GM12878 (cell line): ENCODE measurements around the gene CTNNA2. TPM values are rescaled to one million over a fixed set of nuclear protein-coding genes. Genes with fewer than 3 reads are reported as not detected.

ENCODE experiments used
- ATAC-seq: fragments of 200-7000 bp; cut with Tn5 transposase; 3 replicates; pipeline ENCODE4 v1.9.1; 2020; ENCODE audit warnings: mild to moderate bottlenecking, moderate library complexity
- BruUV-seq: library from RNA; stranded (reverse); fragments of 400-500 nt; replicated peaks from 2 replicates; lab custom pipeline; 2021; lab: Mats Ljungman, UMichigan
- CTCF ChIA-PET: fragments of 300-600 bp; sonication (Branson Sonifier 250); formaldehyde crosslinking; extraction: SDS; loops from one replicate; lab custom pipeline; 2021; ENCODE audit warnings: inconsistent platforms; lab: Yijun Ruan, JAX
- POLR2A ChIA-PET: fragments of 350-600 bp; formaldehyde crosslinking; extraction: SDS; loops from one replicate; lab custom pipeline; 2021; ENCODE audit warnings: inconsistent platforms; lab: Charles Lee
- RAD21 ChIA-PET: fragments of 300-600 bp; sonication (Branson Sonifier 250); formaldehyde crosslinking; loops from one replicate; lab custom pipeline; 2023; ENCODE audit warnings: antibody characterized with exemption; ENCODE audit not compliant: unreplicated experiment; lab: Charles Lee
- SMC1A ChIA-PET: fragments of 300-600 bp; sonication (Branson Sonifier 250); formaldehyde crosslinking; loops from one replicate; lab custom pipeline; 2023; ENCODE audit not compliant: unreplicated experiment, uncharacterized antibody; lab: Charles Lee
- DNase-seq: peaks from one replicate; pipeline ENCODE4 v3.0.0-alpha.2; 2011; ENCODE audit warnings: low read depth, low spot score
- FAIRE-seq: peaks from 3 replicates; lab custom pipeline; 2011; peaks lifted over from hg19 to GRCh38; lab: Jason Lieb, UNC
- H2AFZ ChIP-seq: 2 replicates; pipeline ENCODE4 v1.6.0; 2011; ENCODE audit warnings: low read depth, low read length, control low read depth; ENCODE audit not compliant: control insufficient read depth
- H3K27ac ChIP-seq: 2 replicates; pipeline ENCODE4 v1.5.1; 2011; ENCODE audit warnings: control low read depth; ENCODE audit not compliant: control insufficient read depth, insufficient read depth
- H3K27me3 ChIP-seq, 2 experiments: replicated peaks in 1 of 2; 2 replicates each; pipeline versions ENCODE4 v1.6.0 to v1.6.1; 2011; ENCODE audit warnings: low read length in 1 of 2; ENCODE audit not compliant: control insufficient read depth in 2 of 2, insufficient read depth in 2 of 2
- H3K36me3 ChIP-seq, 2 experiments: 2 replicates each; pipeline ENCODE4 v1.5.1; 2011; ENCODE audit warnings: low read length in 1 of 2; ENCODE audit not compliant: control insufficient read depth in 2 of 2, insufficient read depth in 2 of 2
- H3K4me1 ChIP-seq: 2 replicates; pipeline ENCODE4 v1.6.1; 2011; ENCODE audit warnings: mild to moderate bottlenecking, low read length, moderate library complexity, mixed read lengths; ENCODE audit not compliant: control insufficient read depth, insufficient read depth
- H3K4me2 ChIP-seq: 2 replicates; pipeline ENCODE4 v1.6.0; 2011; ENCODE audit warnings: control low read depth; ENCODE audit not compliant: control insufficient read depth, insufficient read depth
- H3K4me3 ChIP-seq: fragments of 200-600 bp; sonication (generic); 2 replicates; pipeline ENCODE4 v1.5.1; 2016
- H3K79me2 ChIP-seq: 2 replicates; pipeline ENCODE4 v1.6.0; 2011; ENCODE audit warnings: low read length; ENCODE audit not compliant: control insufficient read depth, insufficient read depth
- H3K9ac ChIP-seq: 2 replicates; pipeline ENCODE4 v1.8.0; 2011; ENCODE audit warnings: low read length, control low read depth, mixed read lengths; ENCODE audit not compliant: control insufficient read depth, insufficient read depth
- H3K9me3 ChIP-seq: replicated peaks from 3 replicates; pipeline ENCODE4 v1.5.1; 2011; ENCODE audit warnings: mild to moderate bottlenecking, low read length; ENCODE audit not compliant: control insufficient read depth, insufficient read depth
- H4K20me1 ChIP-seq: 2 replicates; pipeline ENCODE4 v1.6.0; 2011; ENCODE audit not compliant: control insufficient read depth, insufficient read depth
- ASH2L ChIP-seq: fragments of 300-600, 200-600 bp; sonication (generic); IDR thresholded peaks from 2 replicates; pipeline ENCODE4 v1.6.1; 2017; ENCODE audit warnings: low read depth, mild to moderate bottlenecking, borderline replicate concordance
- DPF2 ChIP-seq: fragments of 450-650 bp; IDR thresholded peaks from 2 replicates; pipeline ENCODE4 v1.6.1; 2017; ENCODE audit warnings: mild to moderate bottlenecking
- EGR1 ChIP-seq, 2 experiments: IDR thresholded peaks; 1 replicate in 1 of 2; 2 replicates in 1 of 2; pipeline ENCODE4 v1.6.1; 2011 to 2012; ENCODE audit warnings: low read depth in 2 of 2, low read length in 2 of 2, borderline replicate concordance in 1 of 2, mild to moderate bottlenecking in 1 of 2, moderate library complexity in 1 of 2
- GATAD2B ChIP-seq: fragments of 450-650 bp; conservative IDR thresholded peaks from 2 replicates; pipeline ENCODE4 v1.6.1; 2017; ENCODE audit warnings: low read depth, mild to moderate bottlenecking, moderate library complexity
- MLLT1 ChIP-seq: fragments of 450-650 bp; IDR thresholded peaks from 2 replicates; pipeline ENCODE4 v1.6.1; 2016; ENCODE audit warnings: mild to moderate bottlenecking
- MYB ChIP-seq: fragments of 150-350 bp; IDR thresholded peaks from 2 replicates; pipeline ENCODE4 v1.6.1; 2014; ENCODE audit warnings: mild to moderate bottlenecking, low read depth, low read length, borderline replicate concordance
- NFIC ChIP-seq: IDR thresholded peaks from 2 replicates; pipeline ENCODE4 v1.6.1; 2012; ENCODE audit warnings: low read depth, mild to moderate bottlenecking, inconsistent platforms, low read length, moderate library complexity
- NFYA ChIP-seq: IDR thresholded peaks from 2 replicates; pipeline ENCODE4 v1.6.1; 2011; ENCODE audit warnings: low read depth, mild to moderate bottlenecking, low read length, improper control_type of control experiment, borderline replicate concordance
- PAX5 ChIP-seq: IDR thresholded peaks from 2 replicates; pipeline ENCODE4 v1.6.1; 2011; ENCODE audit warnings: low read depth, low read length, borderline replicate concordance
- SIN3A ChIP-seq: IDR thresholded peaks from 2 replicates; pipeline ENCODE4 v1.6.1; 2012; ENCODE audit warnings: low read depth, low read length, improper control_type of control experiment
- TCF12 ChIP-seq: IDR thresholded peaks from 2 replicates; pipeline ENCODE4 v1.6.1; 2011; ENCODE audit warnings: low read depth, mild to moderate bottlenecking, low read length
- WGBS: methylation state at CpG from one replicate; pipeline ENCODE4 v1.1.6; 2016; ENCODE audit warnings: low lambda C conversion rate; ENCODE audit not compliant: insufficient replicate concordance, insufficient coverage; ENCODE audit errors: missing lambda C conversion rate; 5-methylcytosine and 5-hydroxymethylcytosine counted together
- in situ Hi-C: fragments of 300-500 bp; cut with MboI; formaldehyde crosslinking; loops from 9 replicates; pipeline ENCODE4 v1.14.3; 2018; ENCODE audit warnings: mixed read lengths
- intact Hi-C: fragments of 100-400 bp; cut with micrococcal nuclease; formaldehyde crosslinking; loops from one replicate; pipeline ENCODE4 v1.14.2; 2022; ENCODE audit not compliant: unreplicated experiment
- polyA plus RNA-seq, 11 experiments: library from polyadenylated mRNA; depleted of rRNA in 4 of 11; unstranded in 6 of 11; stranded (reverse) in 5 of 11; fragments of >200 nt; fragmentation: Nextera tagmentation in 4 of 11; fragmentation: Illumina TruSeq in 1 of 11; extraction: Ambion mirVana in 4 of 11; extraction: Trizol in 1 of 11; gene quantifications; 1 replicate in 1 of 11; 2 replicates in 10 of 11; pipeline versions ENCODE4 v1.2.1 to v1.2.3, GENCODE V29; 2011 to 2016; ENCODE audit warnings: inconsistent platforms in 2 of 11, missing spikeins in 2 of 11, low read depth in 1 of 11
- total RNA-seq, 4 experiments: library from RNA; depleted of rRNA in 3 of 4; stranded (reverse); fragments of >200 nt in 3 of 4; fragmentation: Illumina TruSeq in 1 of 4; extraction: Trizol in 1 of 4; gene quantifications; 2 replicates each; pipeline versions ENCODE4 v1.2.1 to v1.2.3, GENCODE V29; 2013 to 2021

The CTNNA2 gene
- total and polyA plus RNA-seq, 10 of the 15 experiments (the other 5 are each of a cell fraction or from before 2014, with no cell fraction given), result 2.4 to 36.2 (median 6.6) TPM

GRCh38 chr2:80266231-80266630 is 753.4 kb downstream of the CTNNA2 start (continued):
- TF ChIP-seq MLLT1 (no peak), TCF12 (no peak), NFYA (no peak), GATAD2B (no peak), MYB (no peak), NFIC (no peak), ASH2L (no peak), PAX5 (no peak), EGR1 (IDR thresholded peaks at IDR 0.05; ENCODE audit: borderline replicate concordance in 1 of 2, low read depth in 2 of 2, low read length in 2 of 2) (no peak), DPF2 (no peak)

- H3K36me3 ChIP-seq, result no peaks in the 10 kb centered on the region
- H3K27me3 ChIP-seq, result no peaks in the 10 kb centered on the region
- H3K9me3 ChIP-seq, result no peaks in the 10 kb centered on the region; the same call in 2 of the 3 replicates
- FAIRE-seq, result no peak
- intact Hi-C loops, result no loop called here
- no peaks in the 10 kb centered on the region for H4K20me1 ChIP-seq
- H3K27ac ChIP-seq, result no peak overlapping the region
- no peak overlapping the region for H3K4me2 ChIP-seq
- SMC1A ChIA-PET, result no interaction called here
- in situ Hi-C loops, result no loop called here
- no peak for TF ChIP-seq SIN3A
- H3K79me2 ChIP-seq, result no peaks in the 10 kb centered on the region
- H3K4me1 ChIP-seq, result no peaks in the 10 kb centered on the region
- H3K9ac ChIP-seq, result no peak overlapping the region
- POLR2A ChIA-PET, result no interaction called here
- BruUV-seq, result no TSS peak
- DNase-seq, result no peak
- 29% methylated on average over 5 of the region's 5 CpGs for WGBS
- no peak for ATAC-seq
- no peak overlapping the region for H2AFZ ChIP-seq
- CTCF ChIA-PET, result no interaction called here
- H3K4me3 ChIP-seq, result no peak overlapping the region
- RAD21 ChIA-PET, result no interaction called here
Measured at GRCh38 chr2:80269806-80270205, 757.0 kb downstream of the CTNNA2 start.
